GM19238 (cell line): ENCODE results near the gene LIPA.
"Not testable (repeated sequence)": the region's sequence is repeated elsewhere in the genome, so short reads cannot be mapped to it uniquely, and the experiment has no call there.

Source experiments
- DNase-seq: peaks from one replicate; pipeline ENCODE4 v3.0.0; 2011; ENCODE audit warnings: low spot score; ENCODE audit not compliant: insufficient read length

The LIPA gene

GRCh38 chr10:89168354-89168900 is 83.1 kb downstream of the LIPA start:
- not testable (repeated sequence) for DNase-seq

- no peak for DNase-seq
These were observed 83.7 kb downstream of the LIPA start for GRCh38 chr10:89167915-89168314.

GRCh38 chr10:89165923-89166322 is 85.7 kb downstream of the LIPA start:
- no peak for DNase-seq

GRCh38 chr10:89164920-89165319 is 86.7 kb downstream of the LIPA start:
- DNase-seq: no peak

- DNase-seq: no peak
These were observed 87.5 kb downstream of the LIPA start for GRCh38 chr10:89164080-89164479.
